IPS-NIHi7 (cell line): ENCODE measurements around the gene MLXIP.
"Not testable (repeated sequence)": the region's sequence is repeated elsewhere in the genome, so short reads cannot be mapped to it uniquely, and the experiment has no call there.

Experiments used
- DNase-seq: peaks from one replicate; pipeline ENCODE4 v3.0.0; 2012; ENCODE audit warnings: mixed read lengths; ENCODE audit errors: extremely low spot score

MLXIP gene

DNA sequence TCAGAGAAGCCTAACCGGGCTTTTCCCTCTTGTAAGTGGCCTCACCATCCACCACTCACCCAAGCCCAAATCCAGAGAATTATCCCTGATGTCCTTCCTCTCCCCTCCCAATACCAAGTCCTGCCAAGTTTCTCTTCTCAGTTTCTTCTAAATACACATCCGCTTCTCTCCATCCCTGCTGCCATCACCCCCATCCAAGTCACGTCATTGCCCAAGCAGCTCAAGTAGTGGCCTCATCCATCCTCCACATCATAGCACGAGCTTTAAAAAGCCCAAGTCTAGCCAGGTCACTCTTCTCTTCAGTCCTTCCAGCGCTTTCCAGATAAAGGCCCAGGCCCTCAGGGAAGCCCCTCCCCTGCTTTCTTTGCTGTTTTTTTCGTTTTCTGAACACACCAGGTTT, 70.1 kb downstream of the MLXIP start:
- DNase-seq: no peak

DNA sequence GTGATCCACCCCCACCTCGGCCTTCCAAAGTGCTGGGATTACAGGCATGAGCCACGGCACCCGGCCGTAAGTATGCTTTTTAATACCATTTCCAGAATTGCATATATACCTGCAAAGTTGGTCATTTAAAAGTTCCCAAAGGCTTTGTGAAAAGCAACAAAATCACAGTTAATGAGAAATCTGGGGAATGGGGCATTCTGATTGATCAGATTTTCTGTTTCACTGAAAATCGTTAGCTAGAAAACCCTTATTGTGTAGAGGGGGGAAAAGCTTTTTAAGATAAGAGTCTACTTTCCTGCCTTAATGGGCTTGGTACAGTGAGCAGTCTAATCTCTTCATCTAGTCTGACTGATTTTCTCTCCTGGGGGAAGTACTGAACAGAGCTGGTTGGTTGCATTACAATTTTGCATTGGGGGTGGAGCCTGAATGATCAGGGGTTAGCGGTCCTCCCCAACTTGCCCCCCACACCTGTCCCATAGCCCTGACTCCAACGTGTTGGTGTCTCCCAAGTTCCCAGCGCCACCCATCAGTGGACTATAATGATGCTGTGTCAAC, 71.6 kb downstream of the MLXIP start:
- DNase-seq: no peak

DNA sequence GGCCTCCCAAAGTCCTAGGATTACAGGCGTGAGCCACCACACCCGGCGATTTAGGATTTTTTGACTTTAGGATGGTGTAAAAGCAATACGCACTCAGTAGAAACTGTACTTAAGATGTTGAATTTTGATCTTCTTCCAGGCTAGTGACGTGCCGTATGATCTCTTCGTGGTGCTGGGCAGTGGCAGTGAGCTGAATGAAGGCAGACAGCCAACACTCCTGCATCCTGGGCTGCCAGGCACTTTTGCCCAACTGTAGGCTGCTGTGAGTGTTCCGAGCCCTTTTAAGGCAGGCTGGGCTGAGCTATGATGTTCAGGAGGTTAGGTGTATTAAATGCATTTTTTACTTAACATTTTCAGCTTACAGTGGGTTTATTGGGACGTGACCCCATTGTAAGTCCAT, 74.2 kb downstream of the MLXIP start:
- no peak for DNase-seq

DNA sequence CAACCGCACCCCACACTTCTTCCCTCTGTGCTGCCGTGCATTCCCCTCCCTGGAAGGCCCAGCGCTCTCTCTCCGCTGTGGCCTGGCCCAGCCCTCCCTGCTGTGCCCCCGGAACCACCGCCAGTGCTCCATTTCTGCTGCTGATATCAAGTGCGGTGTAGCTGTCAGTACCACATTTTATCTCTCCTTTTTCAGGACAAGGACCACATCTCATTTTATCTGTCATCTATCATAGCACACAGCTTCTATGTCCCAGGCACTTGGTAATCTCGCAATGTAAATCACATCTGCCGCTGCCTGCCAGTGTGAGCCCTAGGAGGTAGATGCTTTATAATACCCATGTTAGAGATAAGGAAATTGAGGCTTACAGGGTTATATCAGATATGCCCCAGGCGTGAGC, 77.1 kb downstream of the MLXIP start:
- no peak for DNase-seq

DNA sequence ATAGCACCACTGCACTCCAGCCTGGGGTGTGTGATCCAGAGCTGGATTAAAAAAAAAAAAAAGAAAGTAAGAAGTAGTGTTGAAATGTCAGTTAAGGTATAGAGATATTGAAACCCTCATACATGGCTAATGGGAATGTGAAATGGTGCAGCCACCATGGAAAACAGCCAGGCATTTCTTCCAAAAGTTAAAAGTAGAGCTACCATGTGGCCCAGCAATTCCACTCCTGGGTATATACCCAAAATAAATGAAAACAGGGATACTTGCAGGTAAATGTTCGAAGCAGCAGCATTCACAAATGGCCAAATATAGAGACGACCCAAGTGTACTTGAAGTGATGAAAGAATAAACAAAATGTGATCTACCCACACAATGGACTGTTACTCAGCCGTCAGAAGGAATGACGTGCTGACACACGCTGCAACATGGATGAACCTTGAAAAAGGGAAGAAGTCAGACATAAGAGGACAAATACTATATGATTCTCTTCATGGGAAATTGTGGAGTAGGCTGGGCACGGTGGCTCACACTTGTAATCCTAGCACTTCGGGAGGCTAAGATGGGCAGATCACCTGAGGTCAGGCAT, 80.2 kb downstream of the MLXIP start:
- DNase-seq: no peak

DNA sequence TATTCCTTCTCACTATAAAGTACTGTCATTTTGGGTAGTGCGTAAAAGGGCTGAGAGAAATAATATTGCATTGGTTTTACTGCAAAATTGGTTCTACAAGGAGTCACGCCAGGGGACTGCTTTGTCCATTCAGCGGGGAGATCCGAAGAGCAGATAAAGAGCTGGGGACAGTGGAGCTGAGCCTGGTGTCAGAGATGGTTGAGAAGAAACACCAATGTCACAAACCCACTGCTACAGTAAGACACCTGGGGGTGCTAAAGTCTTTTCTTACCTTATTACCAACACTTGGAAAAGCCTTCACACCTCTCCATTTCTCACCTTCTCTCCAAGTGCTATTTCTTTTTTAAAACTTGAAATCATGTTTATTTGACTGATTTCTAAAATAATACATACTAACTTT, 81.3 kb downstream of the MLXIP start:
- DNase-seq: no peak

DNA sequence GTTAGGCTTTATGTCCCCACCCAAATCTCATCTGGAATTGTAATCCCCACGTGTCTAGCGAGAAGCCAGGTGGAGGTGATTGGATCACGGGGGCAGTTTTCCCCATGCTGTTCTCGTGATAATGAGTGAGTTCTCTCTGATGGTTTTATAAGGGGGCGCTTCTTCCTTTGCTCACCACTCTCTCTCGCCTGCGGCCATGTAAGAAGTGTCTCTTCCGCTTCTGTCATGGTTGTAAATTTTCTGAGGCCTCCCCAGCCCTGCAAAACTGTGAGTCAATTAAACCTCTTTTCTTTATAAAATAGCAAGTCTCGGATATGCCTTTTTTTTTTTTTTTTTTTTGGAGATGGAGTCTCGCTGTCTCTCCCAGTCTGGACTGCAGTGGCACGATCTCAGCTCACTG, 82.2 kb downstream of the MLXIP start:
- DNase-seq: no peak

DNA sequence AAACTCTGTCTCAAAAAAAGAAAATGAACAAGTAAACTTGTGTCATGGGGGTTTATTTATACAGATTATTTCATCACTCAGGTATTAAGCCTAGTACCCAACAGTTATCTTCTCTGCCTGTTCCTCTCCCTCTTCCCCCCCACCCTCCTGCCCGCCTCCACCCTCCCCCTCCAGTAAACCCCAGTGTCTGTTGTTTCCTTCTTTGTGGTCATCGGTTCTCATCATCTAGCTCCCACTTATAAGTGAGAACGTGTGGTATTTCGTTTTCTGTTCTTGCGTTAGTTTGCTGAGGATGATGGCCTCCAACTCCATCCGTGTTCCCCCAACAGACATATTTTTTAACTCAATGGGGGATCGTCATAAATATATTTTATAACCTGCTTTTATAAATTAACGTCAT, 83.1 kb downstream of the MLXIP start:
- DNase-seq: no peak

DNA sequence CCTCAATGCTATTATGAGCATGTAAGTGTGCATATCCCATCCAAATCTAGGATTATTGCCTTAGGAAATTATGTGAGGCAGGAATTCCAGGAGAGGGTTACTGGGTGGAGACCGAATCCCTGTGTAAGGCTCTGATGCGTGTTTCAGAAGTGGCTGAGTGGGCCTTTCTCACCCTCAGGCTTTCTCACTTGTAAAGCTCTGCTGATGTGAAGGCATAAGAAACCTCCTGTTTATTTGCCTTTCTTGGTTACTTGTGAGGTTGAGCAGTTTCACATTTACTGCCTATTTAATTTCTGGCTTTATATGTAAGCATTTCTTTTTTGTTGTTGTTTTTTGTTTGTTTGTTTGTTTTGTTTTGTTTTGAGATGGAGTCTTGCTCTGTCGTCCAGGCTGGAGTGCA, 84.4 kb downstream of the MLXIP start:
- DNase-seq: no peak

DNA sequence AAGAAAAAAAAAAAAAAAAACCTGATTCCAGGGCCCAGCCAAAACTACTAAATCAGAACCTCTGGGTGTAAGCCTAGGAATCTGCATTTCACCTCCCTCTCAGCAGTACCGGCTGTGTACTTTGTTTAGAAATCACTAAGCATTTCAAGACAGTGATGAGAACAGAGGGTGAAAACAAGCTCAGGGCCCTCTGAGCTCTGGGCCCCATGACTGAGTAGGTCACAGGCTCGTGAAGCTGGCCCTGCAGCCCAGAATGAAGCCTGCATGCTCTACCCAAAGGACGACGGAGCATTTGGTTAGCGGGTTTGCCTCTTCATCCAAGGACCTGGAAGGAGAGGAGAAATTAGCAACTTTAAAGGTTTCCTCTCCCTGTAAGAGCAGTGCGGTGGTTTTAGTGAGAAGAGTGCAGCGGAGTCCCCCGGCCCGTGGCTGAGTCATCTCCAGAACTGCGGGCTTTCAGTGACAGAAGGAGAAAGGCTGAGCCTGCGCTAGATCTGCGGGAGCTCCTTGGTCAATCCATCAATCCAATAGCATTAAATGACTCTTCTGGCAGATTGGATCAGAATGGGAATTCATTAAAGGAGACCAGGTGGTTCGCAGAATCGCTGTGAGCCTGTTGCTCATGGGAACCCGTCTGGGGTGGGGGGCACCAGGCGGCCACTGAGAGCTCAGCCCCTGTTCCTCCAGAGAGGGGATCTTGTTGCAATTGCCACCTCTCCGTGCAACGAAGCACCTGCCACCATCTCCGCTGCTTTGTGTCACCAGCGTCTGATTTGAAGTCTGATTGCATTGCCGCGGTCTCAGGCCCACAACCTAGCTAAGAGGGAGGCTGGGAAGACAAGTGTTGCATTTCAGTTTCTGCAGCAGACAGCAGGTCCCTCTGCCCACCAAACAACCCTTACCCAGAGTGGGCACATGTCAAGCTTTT, 88.1 kb downstream of the MLXIP start:
- DNase-seq: peak; percentile 10

DNA sequence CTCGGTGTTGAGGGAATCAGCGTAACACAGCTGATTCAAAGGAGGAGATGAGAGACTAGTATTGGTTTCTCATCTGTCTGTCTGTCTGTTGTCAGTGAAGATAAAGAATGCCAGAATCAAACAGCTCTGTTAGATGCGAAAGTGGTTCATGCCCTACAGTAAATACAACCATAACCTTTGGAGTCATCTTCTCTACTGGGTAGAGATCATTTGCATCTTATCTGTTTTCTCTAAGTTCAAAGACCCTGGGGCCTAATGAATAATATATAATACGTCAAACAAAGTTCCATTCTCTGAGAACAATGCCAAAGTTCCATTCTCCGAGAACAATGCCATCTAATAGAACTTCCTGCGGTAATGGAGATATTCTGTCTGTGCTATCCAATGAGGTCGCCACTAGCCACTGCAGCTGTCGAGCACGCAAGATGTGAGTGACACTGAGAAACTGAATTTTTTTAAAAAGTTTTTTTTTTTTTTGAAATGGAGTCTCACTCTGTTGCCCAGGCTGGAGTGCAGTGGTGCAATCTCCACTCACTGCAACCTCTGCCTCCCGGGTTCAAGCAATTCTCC, 88.9 kb downstream of the MLXIP start:
- no peak for DNase-seq

DNA sequence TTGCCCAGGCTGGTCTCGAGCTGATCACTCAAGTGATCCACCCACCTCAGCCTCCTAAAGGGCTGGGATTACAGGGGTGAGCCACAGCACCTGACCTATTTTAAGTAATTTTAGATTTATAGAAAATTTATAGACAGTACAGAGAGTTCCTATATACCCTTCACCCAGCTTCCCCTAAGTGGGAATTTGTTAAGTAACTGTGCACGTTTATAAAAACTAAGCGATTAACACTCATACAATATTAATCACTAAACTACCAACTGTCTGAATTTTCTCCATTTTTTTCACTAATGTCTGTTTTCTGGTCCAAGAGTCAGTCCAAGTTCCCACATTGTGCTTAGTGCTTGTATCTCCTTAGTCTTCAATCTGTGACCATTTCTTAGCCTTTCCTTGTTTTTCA, 89.9 kb downstream of the MLXIP start:
- no peak for DNase-seq

DNA sequence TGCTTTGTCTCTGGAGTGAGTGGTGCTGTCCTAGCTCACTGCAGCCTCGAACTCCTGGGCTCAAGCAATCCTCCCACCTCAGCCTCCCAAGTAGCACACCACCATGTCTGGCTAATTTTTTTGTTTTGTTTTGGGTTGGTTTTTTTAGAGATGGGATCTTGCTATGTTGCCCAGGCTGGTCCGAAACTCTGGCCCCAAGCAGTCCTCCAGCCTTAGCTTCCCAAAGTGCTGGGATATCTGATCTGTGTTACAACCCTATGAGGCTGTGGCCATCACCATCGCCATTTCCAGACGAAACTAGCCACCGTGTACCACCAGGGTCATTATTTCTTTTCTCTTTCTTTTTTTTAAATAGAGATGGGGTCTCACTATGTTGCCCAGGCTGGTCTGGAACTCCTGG, 92.8 kb downstream of the MLXIP start:
- DNase-seq: no peak

DNA sequence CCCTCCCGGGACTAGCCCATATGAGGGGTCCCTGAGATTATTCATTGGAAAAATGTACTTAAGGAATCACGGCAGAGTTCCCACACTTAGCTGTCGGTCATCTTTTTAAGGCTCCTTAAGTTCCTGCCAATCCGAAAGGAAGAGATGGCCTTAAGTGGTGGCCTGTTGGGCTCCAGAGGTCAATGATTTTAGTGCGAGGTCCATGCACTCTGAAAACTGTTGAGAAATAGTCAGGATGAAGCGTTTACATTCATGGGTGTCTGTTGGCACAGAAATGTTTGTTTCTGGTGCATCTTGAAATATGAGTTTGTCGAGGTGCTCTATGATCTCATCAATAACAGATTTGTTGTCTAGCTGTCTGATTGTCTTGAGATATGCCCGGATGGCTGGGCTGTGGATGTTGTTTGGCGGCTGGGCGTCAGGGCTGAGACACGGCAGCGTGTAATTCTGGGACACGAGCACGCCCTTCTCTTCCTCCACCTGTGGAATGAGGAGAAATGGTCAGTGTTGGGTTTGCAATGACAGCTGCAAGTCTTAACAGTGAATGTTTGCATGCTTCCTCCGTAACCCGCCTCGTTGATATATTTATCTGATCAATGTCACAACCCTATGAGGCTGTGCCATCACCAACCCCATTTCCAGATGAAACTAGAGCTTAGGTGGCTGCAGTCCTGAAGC, 93.8 kb downstream of the MLXIP start:
- no peak for DNase-seq

DNA sequence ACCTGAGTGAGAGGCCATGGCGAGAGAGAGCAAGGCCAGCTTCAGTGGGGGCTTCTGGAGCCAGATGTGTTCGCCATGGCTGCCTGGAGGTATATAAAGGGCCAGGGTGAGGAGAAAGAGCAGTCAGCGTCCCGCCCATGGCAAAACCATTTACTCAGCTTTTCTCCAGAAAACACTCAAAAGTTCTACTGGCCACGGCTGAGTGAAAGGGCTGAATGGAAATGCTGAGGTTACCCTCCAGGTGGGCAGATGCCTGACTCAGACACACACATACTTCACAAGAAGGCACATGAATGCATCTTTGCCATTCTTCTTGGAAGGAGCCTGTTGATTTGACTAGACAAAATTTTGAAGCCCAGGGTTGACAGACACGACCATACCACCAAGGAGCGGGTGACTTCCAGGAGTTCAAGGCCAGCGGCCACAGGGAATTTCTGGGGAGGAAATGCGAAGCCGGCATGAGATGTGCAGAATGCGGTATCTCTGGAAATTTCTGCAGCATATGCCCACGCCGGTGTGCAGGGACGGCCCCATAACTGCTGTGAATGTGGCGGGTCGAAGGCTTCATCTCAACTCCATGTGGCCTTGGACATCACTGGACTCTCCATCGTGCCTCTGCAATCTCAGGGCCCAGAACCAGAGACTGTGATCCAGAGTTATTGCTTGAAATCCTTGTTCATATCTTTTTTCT, 95.7 kb downstream of the MLXIP start, which contains the start of gene IL31:
IL31 (minus strand) TSS at position 67 of the 691 bp plus-strand sequence; CDS start at position 18, 49 bp downstream.
- no peak for DNase-seq

DNA sequence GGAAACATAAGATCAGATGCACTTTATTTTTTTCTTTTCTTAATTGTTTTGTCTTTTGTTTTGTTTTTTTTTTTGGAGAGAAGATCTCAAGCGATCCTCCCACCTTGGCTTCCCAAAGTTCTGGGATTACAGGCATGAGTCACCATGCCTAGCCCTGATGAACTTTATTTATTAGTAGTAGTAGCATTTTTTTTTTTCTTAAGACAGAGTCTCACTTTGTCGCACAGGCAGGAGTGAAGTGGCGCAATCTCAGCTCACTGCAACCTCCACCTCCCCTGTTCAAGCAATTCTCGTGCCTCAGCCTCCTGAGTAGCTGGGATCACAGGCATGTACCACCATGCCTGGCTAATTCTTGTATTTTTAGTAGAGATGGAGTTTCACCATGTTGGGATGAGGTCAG, 97.9 kb downstream of the MLXIP start:
- not testable (repeated sequence) for DNase-seq

DNA sequence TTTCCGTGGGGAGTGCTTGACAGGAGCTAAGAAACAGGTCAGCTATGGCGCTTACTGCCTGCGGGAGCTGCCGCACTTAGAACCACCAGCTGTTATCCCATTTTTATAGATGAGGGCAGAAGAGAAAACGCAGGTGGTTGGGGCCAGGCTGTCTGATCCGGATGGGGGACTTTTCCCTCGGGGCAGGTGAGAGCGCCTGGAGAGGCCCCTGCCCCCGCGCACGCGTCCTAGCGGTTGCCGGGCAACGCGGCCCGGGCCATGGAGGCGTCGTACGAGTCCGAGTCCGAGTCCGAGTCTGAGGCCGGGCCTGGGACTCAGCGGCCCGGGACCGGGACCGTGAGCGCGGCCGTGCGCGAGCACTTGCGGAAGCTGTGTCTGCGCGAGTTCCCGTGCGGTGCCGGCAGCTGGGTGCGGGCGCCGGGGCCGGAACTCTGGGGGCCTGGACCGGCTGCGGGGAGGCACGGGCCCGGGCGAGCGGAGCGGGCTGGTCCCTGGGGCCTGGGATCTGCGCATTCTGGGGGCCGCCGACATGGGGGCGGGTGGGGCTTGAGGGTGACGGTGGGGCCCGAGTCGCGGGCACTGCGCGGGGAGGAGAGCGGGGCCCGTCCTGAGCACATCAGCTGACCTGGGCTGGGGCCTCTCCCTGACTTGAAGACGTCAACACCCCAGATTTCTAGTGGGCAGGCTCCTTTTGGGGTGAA, 104.5 kb downstream of the MLXIP start, which contains the start of gene LRRC43:
LRRC43 (plus strand) TSS at position 237 of the 701 bp plus-strand sequence; CDS start at position 259, 22 bp downstream.
- DNase-seq: peak; percentile 85

DNA sequence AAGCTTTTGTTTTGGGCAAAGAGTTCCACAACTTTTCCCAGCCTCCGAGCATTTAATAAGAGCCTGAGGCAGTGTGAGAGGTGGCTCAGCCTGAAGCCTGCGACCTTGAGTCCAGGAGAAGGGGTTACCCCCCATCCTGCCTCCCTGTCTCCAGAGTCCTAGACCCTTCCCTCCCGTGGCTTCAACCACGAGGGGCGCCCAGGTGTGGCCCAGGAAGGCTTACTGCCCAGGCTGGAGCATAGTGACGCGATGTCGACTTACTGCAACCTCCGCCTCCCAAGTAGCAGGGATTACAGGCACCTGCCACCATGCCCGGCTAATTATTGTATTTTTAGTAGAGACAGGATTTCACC, 105.0 kb downstream of the MLXIP start:
- no peak for DNase-seq

DNA sequence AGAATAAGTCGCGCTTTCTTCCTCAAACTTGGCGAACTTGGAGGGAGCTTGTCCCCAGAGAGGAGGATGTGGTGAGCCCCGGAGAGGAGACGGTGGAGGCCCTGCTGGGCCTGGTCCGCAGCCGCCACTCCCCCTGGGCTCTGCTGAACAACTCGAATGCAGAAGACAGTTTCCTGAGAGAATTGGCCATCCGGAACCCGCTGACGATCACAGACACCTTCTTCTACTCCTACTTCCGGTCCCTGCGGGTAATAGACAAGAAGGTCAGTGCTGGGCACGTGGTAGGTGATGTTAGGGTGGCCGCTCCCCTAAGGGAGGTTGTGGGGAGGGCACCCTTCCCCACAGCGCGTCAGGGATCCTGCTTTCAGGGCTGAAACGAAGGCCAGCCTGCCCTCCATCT, 106.0 kb downstream of the MLXIP start:
- no peak for DNase-seq

DNA sequence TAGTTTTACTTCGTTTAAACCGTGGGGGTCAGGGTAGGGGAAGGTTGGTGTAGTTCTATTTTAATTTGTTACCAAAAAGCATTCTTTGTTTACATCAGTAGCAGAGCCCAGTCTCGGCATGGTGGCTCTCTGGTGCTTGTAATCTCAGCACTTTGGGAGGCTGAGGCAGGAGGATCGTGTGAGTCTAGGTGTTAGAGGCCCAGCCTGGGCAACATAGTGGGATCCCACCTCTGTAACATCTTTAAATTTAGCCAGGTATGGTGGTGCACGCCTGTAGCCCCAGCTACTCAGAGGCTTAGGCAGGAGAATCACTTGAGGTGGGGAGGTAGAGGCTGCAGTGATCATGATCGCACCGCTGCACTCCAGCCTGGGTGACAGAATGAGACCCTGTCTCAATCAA, 106.5 kb downstream of the MLXIP start:
- DNase-seq: no peak
